HepG2 (cell line): ENCODE measurements around the gene ORC2.

ENCODE experiments used
- CC2D1A ChIP-seq: sonication (generic); formaldehyde crosslinking; IDR thresholded peaks from 2 replicates; pipeline ENCODE4 v1.8.1; 2023; ENCODE audit warnings: mild to moderate bottlenecking, missing genetic modification reagents
- EP300 ChIP-seq, 3 experiments: sonication (generic) in 1 of 3; formaldehyde crosslinking in 1 of 3; IDR thresholded peaks; 2 replicates each; pipeline versions ENCODE4 v1.5.1 to v1.6.1; 2011 to 2020; ENCODE audit warnings: low read depth in 2 of 3, low read length in 2 of 3, borderline replicate concordance in 1 of 3, improper control_type of control experiment in 1 of 3, mild to moderate bottlenecking in 1 of 3, missing genetic modification reagents in 1 of 3, moderate library complexity in 1 of 3
- ESRRA ChIP-seq: sonication (generic); formaldehyde crosslinking; IDR thresholded peaks from 2 replicates; pipeline ENCODE4 v1.5.1; 2020; ENCODE audit warnings: mild to moderate bottlenecking, low read depth, missing genetic modification reagents
- HCFC1 ChIP-seq: fragments of 150-350 bp; IDR thresholded peaks from 2 replicates; pipeline ENCODE4 v1.6.1; 2014; ENCODE audit warnings: low read depth, low read length
- HDAC6 ChIP-seq: fragments of 200-600 bp; sonication (generic); IDR thresholded peaks from 2 replicates; pipeline ENCODE4 v1.7.0; 2017; ENCODE audit warnings: mild to moderate bottlenecking, antibody characterized with exemption, low read length, low read depth
- POLR2AphosphoS5 ChIP-seq: IDR thresholded peaks from 2 replicates; pipeline ENCODE4 v1.6.1; 2012; ENCODE audit warnings: low read depth, low read length
- SRSF9 ChIP-seq: fragments of 200-400 bp; formaldehyde crosslinking; IDR thresholded peaks from 2 replicates; pipeline ENCODE4 v1.6.1; 2018; ENCODE audit warnings: borderline replicate concordance, mild to moderate bottlenecking, low read depth, low read length; ENCODE audit not compliant: insufficient read depth, poor library complexity, severe bottlenecking
- ZNF121 ChIP-seq: sonication (generic); formaldehyde crosslinking; IDR thresholded peaks from 2 replicates; pipeline ENCODE4 v1.5.0; 2020; ENCODE audit warnings: mild to moderate bottlenecking, missing genetic modification reagents
- ZNF777 ChIP-seq: sonication (generic); formaldehyde crosslinking; IDR thresholded peaks from 2 replicates; pipeline ENCODE4 v1.4.0; 2020; ENCODE audit warnings: missing genetic modification reagents
- TF ChIP-seq, protein P1 (sequence below): sonication (generic); formaldehyde crosslinking; IDR thresholded peaks from 2 replicates; pipeline ENCODE4 v1.5.0; 2020; ENCODE audit warnings: mild to moderate bottlenecking, missing genetic modification reagents, moderate library complexity
- TF ChIP-seq, protein P2 (sequence below): sonication (generic); formaldehyde crosslinking; IDR thresholded peaks from 2 replicates; pipeline ENCODE4 v1.5.1; 2020; ENCODE audit warnings: missing genetic modification reagents, mild to moderate bottlenecking, borderline replicate concordance
- TF ChIP-seq, protein P3 (sequence below): sonication (generic); formaldehyde crosslinking; IDR thresholded peaks from 2 replicates; pipeline ENCODE4 v1.8.0; 2022; ENCODE audit warnings: mild to moderate bottlenecking, missing genetic modification reagents, borderline replicate concordance
- TF ChIP-seq, protein P4 (sequence below): sonication (generic); formaldehyde crosslinking; IDR thresholded peaks from 2 replicates; pipeline ENCODE4 v1.4.0; 2020; ENCODE audit warnings: missing genetic modification reagents, borderline replicate concordance

DNA sequence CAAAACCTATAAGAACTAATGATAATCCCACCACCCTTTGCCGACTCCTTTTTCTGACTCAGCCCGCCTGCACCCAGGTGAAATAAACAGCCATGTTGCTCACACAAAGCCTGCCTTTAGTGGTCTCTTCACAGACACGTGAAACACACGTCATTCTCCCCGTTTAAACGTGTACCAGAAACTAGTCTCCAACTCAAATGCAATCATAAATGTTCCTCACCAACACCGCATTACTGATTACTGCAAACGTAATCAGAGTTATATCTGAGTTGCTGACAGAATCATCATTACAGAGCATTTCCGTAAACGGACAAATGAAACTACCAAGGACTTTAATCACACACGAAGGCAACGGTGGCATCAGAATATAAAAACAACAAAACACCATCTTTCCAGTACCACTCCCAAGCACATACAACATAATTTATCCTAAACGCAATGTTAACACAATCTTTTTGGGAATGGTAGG lies 100.9 kb downstream of the ORC2 start:
- TF ChIP-seq, protein P1, sequence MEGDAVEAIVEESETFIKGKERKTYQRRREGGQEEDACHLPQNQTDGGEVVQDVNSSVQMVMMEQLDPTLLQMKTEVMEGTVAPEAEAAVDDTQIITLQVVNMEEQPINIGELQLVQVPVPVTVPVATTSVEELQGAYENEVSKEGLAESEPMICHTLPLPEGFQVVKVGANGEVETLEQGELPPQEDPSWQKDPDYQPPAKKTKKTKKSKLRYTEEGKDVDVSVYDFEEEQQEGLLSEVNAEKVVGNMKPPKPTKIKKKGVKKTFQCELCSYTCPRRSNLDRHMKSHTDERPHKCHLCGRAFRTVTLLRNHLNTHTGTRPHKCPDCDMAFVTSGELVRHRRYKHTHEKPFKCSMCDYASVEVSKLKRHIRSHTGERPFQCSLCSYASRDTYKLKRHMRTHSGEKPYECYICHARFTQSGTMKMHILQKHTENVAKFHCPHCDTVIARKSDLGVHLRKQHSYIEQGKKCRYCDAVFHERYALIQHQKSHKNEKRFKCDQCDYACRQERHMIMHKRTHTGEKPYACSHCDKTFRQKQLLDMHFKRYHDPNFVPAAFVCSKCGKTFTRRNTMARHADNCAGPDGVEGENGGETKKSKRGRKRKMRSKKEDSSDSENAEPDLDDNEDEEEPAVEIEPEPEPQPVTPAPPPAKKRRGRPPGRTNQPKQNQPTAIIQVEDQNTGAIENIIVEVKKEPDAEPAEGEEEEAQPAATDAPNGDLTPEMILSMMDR = no peak
- TF ChIP-seq ZNF777 (CRISPR knock-in tag) (no peak), HDAC6 (no peak), CC2D1A (no peak), SRSF9 (no peak), ESRRA (CRISPR knock-in tag) (no peak), POLR2AphosphoS5 (peak; percentile 60), ZNF121 (CRISPR knock-in tag) (no peak), EP300 (IDR thresholded peaks at IDR 0.05; ENCODE audit: low read depth in 2 of 2, low read length in 2 of 2) (no peak), EP300 (CRISPR knock-in tag; IDR thresholded peaks at IDR 0.05; ENCODE audit: borderline replicate concordance) (no peak), HCFC1 (no peak)
- TF ChIP-seq, protein P2, sequence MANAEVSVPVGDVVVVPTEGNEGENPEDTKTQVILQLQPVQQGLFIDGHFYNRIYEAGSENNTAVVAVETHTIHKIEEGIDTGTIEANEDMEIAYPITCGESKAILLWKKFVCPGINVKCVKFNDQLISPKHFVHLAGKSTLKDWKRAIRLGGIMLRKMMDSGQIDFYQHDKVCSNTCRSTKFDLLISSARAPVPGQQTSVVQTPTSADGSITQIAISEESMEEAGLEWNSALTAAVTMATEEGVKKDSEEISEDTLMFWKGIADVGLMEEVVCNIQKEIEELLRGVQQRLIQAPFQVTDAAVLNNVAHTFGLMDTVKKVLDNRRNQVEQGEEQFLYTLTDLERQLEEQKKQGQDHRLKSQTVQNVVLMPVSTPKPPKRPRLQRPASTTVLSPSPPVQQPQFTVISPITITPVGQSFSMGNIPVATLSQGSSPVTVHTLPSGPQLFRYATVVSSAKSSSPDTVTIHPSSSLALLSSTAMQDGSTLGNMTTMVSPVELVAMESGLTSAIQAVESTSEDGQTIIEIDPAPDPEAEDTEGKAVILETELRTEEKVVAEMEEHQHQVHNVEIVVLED (CRISPR knock-in tag) = no peak
- TF ChIP-seq, protein P3, sequence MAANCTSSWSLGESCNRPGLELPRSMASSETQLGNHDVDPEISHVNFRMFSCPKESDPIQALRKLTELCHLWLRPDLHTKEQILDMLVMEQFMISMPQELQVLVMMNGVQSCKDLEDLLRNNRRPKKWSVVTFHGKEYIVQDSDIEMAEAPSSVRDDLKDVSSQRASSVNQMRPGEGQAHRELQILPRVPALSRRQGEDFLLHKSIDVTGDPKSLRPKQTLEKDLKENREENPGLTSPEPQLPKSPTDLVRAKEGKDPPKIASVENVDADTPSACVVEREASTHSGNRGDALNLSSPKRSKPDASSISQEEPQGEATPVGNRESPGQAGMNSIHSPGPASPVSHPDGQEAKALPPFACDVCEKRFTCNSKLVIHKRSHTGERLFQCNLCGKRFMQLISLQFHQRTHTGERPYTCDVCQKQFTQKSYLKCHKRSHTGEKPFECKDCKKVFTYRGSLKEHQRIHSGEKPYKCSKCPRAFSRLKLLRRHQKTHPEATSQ (CRISPR knock-in tag) = 0 out of 2 replicates have a peak, but pooled peaks have one; percentile 30
- TF ChIP-seq, protein P4, sequence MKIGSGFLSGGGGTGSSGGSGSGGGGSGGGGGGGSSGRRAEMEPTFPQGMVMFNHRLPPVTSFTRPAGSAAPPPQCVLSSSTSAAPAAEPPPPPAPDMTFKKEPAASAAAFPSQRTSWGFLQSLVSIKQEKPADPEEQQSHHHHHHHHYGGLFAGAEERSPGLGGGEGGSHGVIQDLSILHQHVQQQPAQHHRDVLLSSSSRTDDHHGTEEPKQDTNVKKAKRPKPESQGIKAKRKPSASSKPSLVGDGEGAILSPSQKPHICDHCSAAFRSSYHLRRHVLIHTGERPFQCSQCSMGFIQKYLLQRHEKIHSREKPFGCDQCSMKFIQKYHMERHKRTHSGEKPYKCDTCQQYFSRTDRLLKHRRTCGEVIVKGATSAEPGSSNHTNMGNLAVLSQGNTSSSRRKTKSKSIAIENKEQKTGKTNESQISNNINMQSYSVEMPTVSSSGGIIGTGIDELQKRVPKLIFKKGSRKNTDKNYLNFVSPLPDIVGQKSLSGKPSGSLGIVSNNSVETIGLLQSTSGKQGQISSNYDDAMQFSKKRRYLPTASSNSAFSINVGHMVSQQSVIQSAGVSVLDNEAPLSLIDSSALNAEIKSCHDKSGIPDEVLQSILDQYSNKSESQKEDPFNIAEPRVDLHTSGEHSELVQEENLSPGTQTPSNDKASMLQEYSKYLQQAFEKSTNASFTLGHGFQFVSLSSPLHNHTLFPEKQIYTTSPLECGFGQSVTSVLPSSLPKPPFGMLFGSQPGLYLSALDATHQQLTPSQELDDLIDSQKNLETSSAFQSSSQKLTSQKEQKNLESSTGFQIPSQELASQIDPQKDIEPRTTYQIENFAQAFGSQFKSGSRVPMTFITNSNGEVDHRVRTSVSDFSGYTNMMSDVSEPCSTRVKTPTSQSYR = no peak
